ENCODE data around the gene FBLN1. TPM values are rescaled to one million over a fixed set of nuclear protein-coding genes. Genes with fewer than 3 reads are reported as not detected.

FBLN1 gene
- polyA plus RNA-seq, 1 of the 3 experiments (the other 2 are of a cell fraction) = 147 TPM

- POLR2A ChIA-PET = no interaction called here
- no peaks in the 10 kb centered on the region for H3K79me2 ChIP-seq (ENCODE audit: insufficient read depth)
- H3K4me2 ChIP-seq = no peak overlapping the region
- 88% methylated on average over 9 of the region's 15 CpGs for WGBS (ENCODE audit: low lambda C conversion rate)
- H3K27me3 ChIP-seq (ENCODE audit: insufficient read depth) = no peaks in the 10 kb centered on the region
- no peak overlapping the region for H2AFZ ChIP-seq (ENCODE audit: low read depth)
- CTCF ChIA-PET = interaction anchor here (0.9 to 3.6 kb wide), 4 partner anchors 8 to 281 kb away, joined by 3 to 9 read pairs (median 4); no protein-coding TSS in a partner anchor
- no peak for DNase-seq
- H3K9me2 ChIP-seq = no peaks in the 10 kb centered on the region
- H3K4me1 ChIP-seq (ENCODE audit: control insufficient read depth in 1 of 2, insufficient read depth in 2 of 2, low read depth in 1 of 2, low read length in 1 of 2) = no peaks in the 10 kb centered on the region; a peak in 1 of 4 replicates
- no peak overlapping the region for H3K27ac ChIP-seq (ENCODE audit: low read depth in 2 of 2, low read length in 1 of 2)
- H4K20me1 ChIP-seq (ENCODE audit: insufficient read depth) = no peaks in the 10 kb centered on the region
- no peak overlapping the region for H3K4me3 ChIP-seq (ENCODE audit: low read depth in 2 of 2, low read length in 1 of 2)
- peaks cover 4% of the 10 kb centered on the region for H3F3A ChIP-seq (replicated peaks; ENCODE audit: insufficient read depth)
- H3K9me3 ChIP-seq = no peaks in the 10 kb centered on the region
- TF ChIP-seq GABPA (IDR thresholded peaks at IDR 0.05; ENCODE audit: low read depth) (no peak), RXRA (IDR thresholded peaks at IDR 0.05; ENCODE audit: borderline replicate concordance, low read depth) (no peak), CHD2 (IDR thresholded peaks at IDR 0.05; ENCODE audit: low read length, partially characterized antibody) (no peak), POLR2AphosphoS5 (IDR thresholded peaks at IDR 0.05; ENCODE audit: low read depth, low read length) (no peak), YY1 (IDR thresholded peaks at IDR 0.05; ENCODE audit: low read depth) (no peak), TCF12 (IDR thresholded peaks at IDR 0.05) (no peak), MXI1 (IDR thresholded peaks at IDR 0.05; ENCODE audit: low read depth, low read length) (no peak), TAF1 (IDR thresholded peaks at IDR 0.05; ENCODE audit: borderline replicate concordance, low read depth, low read length) (no peak), FOXJ3 (CRISPR knock-in tag; IDR thresholded peaks at IDR 0.05) (no peak), RCOR1 (IDR thresholded peaks at IDR 0.05; ENCODE audit: low read length) (no peak), ELF1 (IDR thresholded peaks at IDR 0.05) (no peak), NRF1 (IDR thresholded peaks at IDR 0.05; ENCODE audit: low read depth, low read length) (no peak), MEF2A (IDR thresholded peaks at IDR 0.05; ENCODE audit: borderline replicate concordance, low read depth) (no peak), FOSL2 (IDR thresholded peaks at IDR 0.05; ENCODE audit: borderline replicate concordance, low read depth) (no peak)
- TF ChIP-seq, protein P1, sequence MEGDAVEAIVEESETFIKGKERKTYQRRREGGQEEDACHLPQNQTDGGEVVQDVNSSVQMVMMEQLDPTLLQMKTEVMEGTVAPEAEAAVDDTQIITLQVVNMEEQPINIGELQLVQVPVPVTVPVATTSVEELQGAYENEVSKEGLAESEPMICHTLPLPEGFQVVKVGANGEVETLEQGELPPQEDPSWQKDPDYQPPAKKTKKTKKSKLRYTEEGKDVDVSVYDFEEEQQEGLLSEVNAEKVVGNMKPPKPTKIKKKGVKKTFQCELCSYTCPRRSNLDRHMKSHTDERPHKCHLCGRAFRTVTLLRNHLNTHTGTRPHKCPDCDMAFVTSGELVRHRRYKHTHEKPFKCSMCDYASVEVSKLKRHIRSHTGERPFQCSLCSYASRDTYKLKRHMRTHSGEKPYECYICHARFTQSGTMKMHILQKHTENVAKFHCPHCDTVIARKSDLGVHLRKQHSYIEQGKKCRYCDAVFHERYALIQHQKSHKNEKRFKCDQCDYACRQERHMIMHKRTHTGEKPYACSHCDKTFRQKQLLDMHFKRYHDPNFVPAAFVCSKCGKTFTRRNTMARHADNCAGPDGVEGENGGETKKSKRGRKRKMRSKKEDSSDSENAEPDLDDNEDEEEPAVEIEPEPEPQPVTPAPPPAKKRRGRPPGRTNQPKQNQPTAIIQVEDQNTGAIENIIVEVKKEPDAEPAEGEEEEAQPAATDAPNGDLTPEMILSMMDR (IDR thresholded peaks at IDR 0.05) = no peak
- TF ChIP-seq, protein P2, sequence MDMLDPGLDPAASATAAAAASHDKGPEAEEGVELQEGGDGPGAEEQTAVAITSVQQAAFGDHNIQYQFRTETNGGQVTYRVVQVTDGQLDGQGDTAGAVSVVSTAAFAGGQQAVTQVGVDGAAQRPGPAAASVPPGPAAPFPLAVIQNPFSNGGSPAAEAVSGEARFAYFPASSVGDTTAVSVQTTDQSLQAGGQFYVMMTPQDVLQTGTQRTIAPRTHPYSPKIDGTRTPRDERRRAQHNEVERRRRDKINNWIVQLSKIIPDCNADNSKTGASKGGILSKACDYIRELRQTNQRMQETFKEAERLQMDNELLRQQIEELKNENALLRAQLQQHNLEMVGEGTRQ (IDR thresholded peaks at IDR 0.05; ENCODE audit: borderline replicate concordance, low read depth, low read length) = no peak
- TF ChIP-seq, protein P3, sequence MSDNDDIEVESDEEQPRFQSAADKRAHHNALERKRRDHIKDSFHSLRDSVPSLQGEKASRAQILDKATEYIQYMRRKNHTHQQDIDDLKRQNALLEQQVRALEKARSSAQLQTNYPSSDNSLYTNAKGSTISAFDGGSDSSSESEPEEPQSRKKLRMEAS (IDR thresholded peaks at IDR 0.05; ENCODE audit: low read depth) = no peak
- H3K9ac ChIP-seq = no peak overlapping the region
- peaks cover 0 to 5% of the 10 kb centered on the region in 2 experiments for H3K36me3 ChIP-seq (replicated peaks in 1 of 2; ENCODE audit: control insufficient read depth in 1 of 2, insufficient read depth in 2 of 2, low read length in 1 of 2)
Observed at GRCh38 chr22:45582236-45582954, 79.7 kb downstream of the FBLN1 start.
